Sigmoid colon (tissue), 3 donors: ENCODE measurements around the gene SNX33.
"Not testable (repeated sequence)": the region's sequence is repeated elsewhere in the genome, so short reads cannot be mapped to it uniquely, and the experiment has no call there.

Experiments
- POLR2A ChIP-seq, 2 donors: fragments of 450-650 bp; IDR thresholded peaks; one replicate each; pipeline ENCODE4 v1.6.1; 2016; ENCODE audit warnings: antibody characterized with exemption in 2 of 2, mild to moderate bottlenecking in 2 of 2, moderate library complexity in 2 of 2
- TF ChIP-seq, protein P1 (sequence below), 4 experiments: fragments of 450-650 bp in 3 of 4; fragments of 200-600 bp in 1 of 4; IDR thresholded peaks; one replicate each; pipeline ENCODE4 v1.5.1; 2016 to 2019; ENCODE audit warnings: antibody characterized with exemption in 4 of 4, mild to moderate bottlenecking in 3 of 4, moderate library complexity in 2 of 4

GRCh38 chr15:75699961-75700874 lies 52.5 kb downstream of the SNX33 start:
- TF ChIP-seq, protein P1, sequence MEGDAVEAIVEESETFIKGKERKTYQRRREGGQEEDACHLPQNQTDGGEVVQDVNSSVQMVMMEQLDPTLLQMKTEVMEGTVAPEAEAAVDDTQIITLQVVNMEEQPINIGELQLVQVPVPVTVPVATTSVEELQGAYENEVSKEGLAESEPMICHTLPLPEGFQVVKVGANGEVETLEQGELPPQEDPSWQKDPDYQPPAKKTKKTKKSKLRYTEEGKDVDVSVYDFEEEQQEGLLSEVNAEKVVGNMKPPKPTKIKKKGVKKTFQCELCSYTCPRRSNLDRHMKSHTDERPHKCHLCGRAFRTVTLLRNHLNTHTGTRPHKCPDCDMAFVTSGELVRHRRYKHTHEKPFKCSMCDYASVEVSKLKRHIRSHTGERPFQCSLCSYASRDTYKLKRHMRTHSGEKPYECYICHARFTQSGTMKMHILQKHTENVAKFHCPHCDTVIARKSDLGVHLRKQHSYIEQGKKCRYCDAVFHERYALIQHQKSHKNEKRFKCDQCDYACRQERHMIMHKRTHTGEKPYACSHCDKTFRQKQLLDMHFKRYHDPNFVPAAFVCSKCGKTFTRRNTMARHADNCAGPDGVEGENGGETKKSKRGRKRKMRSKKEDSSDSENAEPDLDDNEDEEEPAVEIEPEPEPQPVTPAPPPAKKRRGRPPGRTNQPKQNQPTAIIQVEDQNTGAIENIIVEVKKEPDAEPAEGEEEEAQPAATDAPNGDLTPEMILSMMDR (IDR thresholded peaks at IDR 0.05) = not testable (repeated sequence)
- TF ChIP-seq POLR2A (IDR thresholded peaks at IDR 0.05) = not testable (repeated sequence)
